ENCODE data around the gene PCNA. TPM values are rescaled to one million over a fixed set of nuclear protein-coding genes. Genes with fewer than 3 reads are reported as not detected.

PCNA gene
- total RNA-seq, 1 experiment from 2014 or later, result 185 TPM

DNA sequence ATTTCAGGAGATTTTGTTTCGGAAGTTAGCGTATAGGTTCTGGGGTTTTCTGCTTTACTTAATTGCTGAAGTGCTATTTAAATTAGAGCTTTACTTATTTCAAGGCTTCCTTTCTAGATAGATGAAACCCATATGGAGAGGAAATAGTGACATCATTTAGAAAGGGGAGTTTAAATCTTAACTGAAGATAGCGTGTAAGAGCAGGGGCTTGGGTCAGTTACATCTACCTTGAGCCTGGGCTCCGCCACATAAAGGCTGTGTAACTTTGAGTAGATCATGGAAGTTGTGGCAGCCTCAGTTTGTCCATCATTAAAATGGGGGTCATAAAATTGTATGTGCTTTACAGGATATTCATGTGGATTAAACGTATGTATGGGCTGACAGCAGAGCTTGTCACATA lies 11.7 kb upstream of the PCNA start:
- Histone ChIP-seq H3K4me1 (ENCODE audit: low read length) (peaks cover 27% of the 10 kb centered on the region), H3K79me2 (ENCODE audit: low read length) (peaks cover 84% of the 10 kb centered on the region), H4K20me1 (ENCODE audit: insufficient read depth, low read depth, low read length) (no peaks in the 10 kb centered on the region)

DNA sequence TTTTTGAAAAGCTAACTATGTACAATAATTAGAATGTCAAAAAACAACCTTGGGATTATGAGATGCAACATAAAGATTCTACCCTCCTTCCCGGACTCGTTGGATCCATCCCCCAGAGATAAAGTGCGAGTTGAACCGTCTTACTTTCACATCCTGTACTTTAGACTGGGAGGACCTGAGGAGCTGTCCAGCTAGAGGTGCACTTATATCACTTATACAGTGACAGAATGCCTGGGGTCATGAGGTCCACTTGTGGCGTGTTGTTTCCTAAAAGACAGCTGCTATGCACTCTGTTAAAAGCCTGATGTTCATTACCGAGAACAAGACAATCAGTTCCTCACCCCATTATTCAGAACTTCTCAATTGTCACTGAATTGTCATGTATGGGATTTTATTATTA lies 9.1 kb upstream of the PCNA start:
- H3K79me2 ChIP-seq (ENCODE audit: low read length), result peaks cover 62% of the 10 kb centered on the region

More for the DNA sequence above, 11.7 kb upstream of the PCNA start:
- Histone ChIP-seq H3K36me3 (ENCODE audit: insufficient read depth, low read length) (no peaks in the 10 kb centered on the region), H3K4me2 (ENCODE audit: low read depth, low read length, poor library complexity, severe bottlenecking) (no peak overlapping the region), H3K27me3 (ENCODE audit: low read length) (no peaks in the 10 kb centered on the region), H3K4me3 (ENCODE audit: low read length) (no peak overlapping the region), H3K9me2 (replicated peaks; ENCODE audit: insufficient read depth, low read length) (no peaks in the 10 kb centered on the region), H3K9me3 (ENCODE audit: low read length) (no peaks in the 10 kb centered on the region), H3K9ac (ENCODE audit: low read length) (no peak overlapping the region), H2AFZ (ENCODE audit: low read length) (no peak overlapping the region), H3K27ac (ENCODE audit: low read length) (no peak overlapping the region)
- DNase-seq, result no peak

DNA sequence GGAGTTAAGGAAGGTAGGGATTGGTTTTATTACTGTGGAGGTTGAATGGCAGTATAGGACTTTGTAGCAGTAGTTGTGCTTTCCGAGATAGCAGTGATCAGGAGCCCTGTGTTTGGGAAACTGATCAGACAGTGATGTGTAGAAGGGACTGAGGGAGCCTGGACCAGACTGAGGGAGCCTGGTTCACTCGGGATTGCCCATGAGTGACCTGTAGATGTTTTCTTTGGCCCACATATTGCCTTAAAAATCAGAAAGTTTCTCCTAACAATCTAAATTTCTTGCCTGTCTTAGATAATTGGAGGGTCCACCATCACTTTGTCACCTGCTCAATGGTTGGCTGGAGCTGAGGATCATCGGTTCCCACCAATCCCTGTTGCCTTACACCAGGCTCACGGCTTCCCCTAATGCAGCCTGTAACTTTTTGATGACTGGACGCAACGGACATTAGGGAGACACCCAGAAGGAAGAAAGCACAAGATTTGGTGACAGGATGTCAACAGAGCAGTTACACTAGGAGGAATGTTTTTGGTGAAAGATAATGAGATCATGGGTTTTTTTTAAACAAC lies 8.2 kb upstream of the PCNA start:
- peak overlapping the region; percentile 88 for H3K27ac ChIP-seq (ENCODE audit: low read length)
- H3K9me2 ChIP-seq (replicated peaks; ENCODE audit: insufficient read depth, low read length), result no peaks in the 10 kb centered on the region
- peak overlapping the region; percentile 88 for H3K9ac ChIP-seq (ENCODE audit: low read length)

More for the DNA sequence above, 9.1 kb upstream of the PCNA start:
- no peaks in the 10 kb centered on the region for H3K36me3 ChIP-seq (ENCODE audit: insufficient read depth, low read length)
- H4K20me1 ChIP-seq (ENCODE audit: insufficient read depth, low read depth, low read length), result no peaks in the 10 kb centered on the region
- no peaks in the 10 kb centered on the region for H3K9me3 ChIP-seq (ENCODE audit: low read length)
- H3K4me3 ChIP-seq (ENCODE audit: low read length), result peak overlapping the region; percentile 95; the same call in 1 of the 2 replicates
- DNase-seq, result no peak
- H3K27me3 ChIP-seq (ENCODE audit: low read length), result no peaks in the 10 kb centered on the region
- peaks cover 27% of the 10 kb centered on the region for H3K4me1 ChIP-seq (ENCODE audit: low read length)
- H3K27ac ChIP-seq (ENCODE audit: low read length), result no peak overlapping the region
- peak overlapping the region; percentile 98 for H3K4me2 ChIP-seq (ENCODE audit: low read depth, low read length, poor library complexity, severe bottlenecking)
- no peaks in the 10 kb centered on the region for H3K9me2 ChIP-seq (replicated peaks; ENCODE audit: insufficient read depth, low read length)
- peak overlapping the region; percentile 88 for H3K9ac ChIP-seq (ENCODE audit: low read length)
- H2AFZ ChIP-seq (ENCODE audit: low read length), result no peak overlapping the region

DNA sequence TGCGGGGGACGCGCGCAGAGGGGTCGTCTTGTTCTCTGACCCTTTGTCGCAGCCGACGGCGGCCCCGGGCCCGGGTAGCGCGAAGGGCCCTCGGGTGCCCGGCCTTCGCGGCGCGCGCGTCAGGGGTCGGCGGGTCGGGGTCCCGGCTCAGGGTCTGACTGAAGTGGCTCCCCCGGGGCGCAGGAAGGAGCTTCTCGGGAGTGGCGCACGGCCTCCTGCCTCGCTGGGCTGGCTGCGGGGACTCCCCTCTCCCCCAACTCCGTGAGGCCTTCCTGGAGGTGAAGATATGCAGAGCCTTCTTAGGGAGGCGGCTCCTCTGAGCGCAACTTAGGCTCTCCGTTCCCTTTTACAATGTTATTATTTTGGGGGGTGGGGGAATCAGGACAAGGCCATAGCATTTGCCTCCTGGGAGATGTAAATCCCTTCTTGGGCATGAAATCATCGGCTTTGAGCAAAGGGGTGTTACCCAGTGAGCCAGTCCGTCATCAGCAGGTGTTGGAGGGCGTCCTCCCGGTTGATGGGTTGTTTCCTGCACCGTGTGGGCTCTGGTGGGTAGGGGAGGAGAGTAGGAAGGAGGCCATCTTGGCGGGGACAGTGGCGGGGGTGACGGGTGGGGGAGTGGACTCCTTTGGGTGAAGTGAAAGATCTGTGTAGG lies 7.6 kb upstream of the PCNA start:
- Histone ChIP-seq H3K36me3 (ENCODE audit: insufficient read depth, low read length) (no peaks in the 10 kb centered on the region), H3K79me2 (ENCODE audit: low read length) (peaks cover 46% of the 10 kb centered on the region), H4K20me1 (ENCODE audit: insufficient read depth, low read depth, low read length) (no peaks in the 10 kb centered on the region), H3K9me3 (ENCODE audit: low read length) (no peaks in the 10 kb centered on the region), H3K4me1 (ENCODE audit: low read length) (peaks cover 27% of the 10 kb centered on the region), H2AFZ (ENCODE audit: low read length) (peak overlapping the region; percentile 94), H3K27ac (ENCODE audit: low read length) (peak overlapping the region; percentile 88), H3K9ac (ENCODE audit: low read length) (peak overlapping the region; percentile 88), H3K9me2 (replicated peaks; ENCODE audit: insufficient read depth, low read length) (no peaks in the 10 kb centered on the region), H3K4me2 (ENCODE audit: low read depth, low read length, poor library complexity, severe bottlenecking) (peak overlapping the region; percentile 98), H3K27me3 (ENCODE audit: low read length) (no peaks in the 10 kb centered on the region), H3K4me3 (ENCODE audit: low read length) (peak overlapping the region; percentile 95)
- DNase-seq, result peak; percentile 94

More for the DNA sequence above, 8.2 kb upstream of the PCNA start:
- H3K4me1 ChIP-seq (ENCODE audit: low read length), result peaks cover 27% of the 10 kb centered on the region
- no peaks in the 10 kb centered on the region for H3K36me3 ChIP-seq (ENCODE audit: insufficient read depth, low read length)
- peak overlapping the region; percentile 95 for H3K4me3 ChIP-seq (ENCODE audit: low read length)
- no peaks in the 10 kb centered on the region for H4K20me1 ChIP-seq (ENCODE audit: insufficient read depth, low read depth, low read length)
- no peaks in the 10 kb centered on the region for H3K27me3 ChIP-seq (ENCODE audit: low read length)
- peak overlapping the region; percentile 94; the same call in 1 of the 2 replicates for H2AFZ ChIP-seq (ENCODE audit: low read length)
- H3K9me3 ChIP-seq (ENCODE audit: low read length), result no peaks in the 10 kb centered on the region
- H3K4me2 ChIP-seq (ENCODE audit: low read depth, low read length, poor library complexity, severe bottlenecking), result peak overlapping the region; percentile 98
- H3K79me2 ChIP-seq (ENCODE audit: low read length), result peaks cover 52% of the 10 kb centered on the region
- DNase-seq, result no peak

DNA sequence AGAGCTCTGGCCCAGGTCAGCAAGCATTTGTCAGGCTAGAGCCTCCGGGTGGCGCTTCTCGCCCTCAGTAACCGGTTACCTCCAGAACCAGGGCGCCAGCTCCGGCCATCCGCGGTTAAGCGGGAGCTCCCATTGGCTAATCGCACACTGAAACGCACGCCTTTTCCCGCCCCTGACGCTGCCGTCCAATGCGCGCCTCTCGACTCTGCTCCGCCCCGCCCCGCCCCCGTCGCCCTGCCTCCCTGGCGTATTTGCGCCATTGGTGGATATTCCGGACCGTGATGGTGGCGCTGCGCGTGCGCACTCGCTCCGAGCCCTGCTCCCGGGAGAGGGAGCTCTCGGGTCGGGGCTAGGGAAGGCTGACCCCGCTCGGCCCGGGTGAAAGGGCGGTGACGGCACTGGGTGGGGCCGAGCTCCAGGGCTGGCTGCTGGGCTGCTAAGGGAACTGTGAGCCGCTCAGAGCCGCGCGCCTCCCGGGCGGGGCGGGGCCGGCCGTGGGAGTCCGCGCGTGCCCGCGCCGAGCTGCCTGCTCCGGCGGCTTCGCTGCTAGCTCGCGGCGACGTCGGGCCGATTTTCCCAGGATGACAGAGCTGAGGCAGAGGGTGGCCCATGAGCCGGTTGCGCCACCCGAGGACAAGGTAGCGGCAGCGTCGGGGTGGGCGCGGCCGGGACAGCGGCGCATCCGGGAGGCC lies 6.9 kb upstream of the PCNA start, which contains the start of gene CDS2:
CDS2 (plus strand) TSS at position 497 of the 692 bp plus-strand sequence; CDS start at position 582, 85 bp downstream.
- Histone ChIP-seq H3K36me3 (ENCODE audit: insufficient read depth, low read length) (no peaks in the 10 kb centered on the region), H3K4me3 (ENCODE audit: low read length) (peak within 1 kb of the TSS; percentile 95), H3K27me3 (ENCODE audit: low read length) (no peaks in the 10 kb centered on the region), H3K27ac (ENCODE audit: low read length) (peak within 1 kb of the TSS; percentile 88), H4K20me1 (ENCODE audit: insufficient read depth, low read depth, low read length) (no peaks in the 10 kb centered on the region), H3K9me2 (replicated peaks; ENCODE audit: insufficient read depth, low read length) (no peaks in the 10 kb centered on the region), H3K4me2 (ENCODE audit: low read depth, low read length, poor library complexity, severe bottlenecking) (peak within 1 kb of the TSS; percentile 98), H3K4me1 (ENCODE audit: low read length) (peaks cover 27% of the 10 kb centered on the region), H3K9ac (ENCODE audit: low read length) (peak within 1 kb of the TSS; percentile 88), H2AFZ (ENCODE audit: low read length) (peak within 1 kb of the TSS; percentile 94), H3K9me3 (ENCODE audit: low read length) (no peaks in the 10 kb centered on the region), H3K79me2 (ENCODE audit: low read length) (peaks cover 39% of the 10 kb centered on the region)
- DNase-seq, result peak; percentile 100

DNA sequence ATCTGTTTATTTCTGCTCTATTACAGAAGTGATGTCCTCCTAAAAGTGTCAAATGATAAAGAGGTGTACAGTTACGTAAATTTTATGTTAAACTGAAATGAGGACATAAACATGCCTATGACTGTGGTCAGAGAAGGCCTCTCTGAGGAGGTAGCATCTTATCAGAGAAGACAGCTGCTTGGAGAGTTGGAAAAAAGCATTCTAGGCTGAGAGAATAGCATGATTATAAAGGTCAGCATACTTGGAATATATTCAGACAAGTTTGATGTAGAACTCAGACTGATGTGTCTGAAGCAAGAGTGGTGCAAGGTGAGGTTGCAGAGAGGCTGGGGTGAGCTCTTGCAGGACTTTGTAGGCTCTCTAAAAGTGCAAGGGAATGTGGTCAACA lies 3.1 kb upstream of the PCNA start:
- H3K9ac ChIP-seq (ENCODE audit: low read length), result peak overlapping the region; percentile 3; the same call in 1 of the 2 replicates
- H4K20me1 ChIP-seq (ENCODE audit: insufficient read depth, low read depth, low read length), result peaks cover 10% of the 10 kb centered on the region; the same call in 1 of the 2 replicates
- no peaks in the 10 kb centered on the region for H3K9me2 ChIP-seq (replicated peaks; ENCODE audit: insufficient read depth, low read length)
- no peak overlapping the region for H3K27ac ChIP-seq (ENCODE audit: low read length)
- no peak overlapping the region for H3K4me3 ChIP-seq (ENCODE audit: low read length)
- H3K36me3 ChIP-seq (ENCODE audit: insufficient read depth, low read length), result peaks cover 12% of the 10 kb centered on the region
- H3K79me2 ChIP-seq (ENCODE audit: low read length), result peaks cover 22% of the 10 kb centered on the region
- no peaks in the 10 kb centered on the region for H3K27me3 ChIP-seq (ENCODE audit: low read length)
- no peaks in the 10 kb centered on the region for H3K9me3 ChIP-seq (ENCODE audit: low read length)
- DNase-seq, result no peak
- H3K4me2 ChIP-seq (ENCODE audit: low read depth, low read length, poor library complexity, severe bottlenecking), result no peak overlapping the region
- H2AFZ ChIP-seq (ENCODE audit: low read length), result no peak overlapping the region
- H3K4me1 ChIP-seq (ENCODE audit: low read length), result peaks cover 19% of the 10 kb centered on the region

DNA sequence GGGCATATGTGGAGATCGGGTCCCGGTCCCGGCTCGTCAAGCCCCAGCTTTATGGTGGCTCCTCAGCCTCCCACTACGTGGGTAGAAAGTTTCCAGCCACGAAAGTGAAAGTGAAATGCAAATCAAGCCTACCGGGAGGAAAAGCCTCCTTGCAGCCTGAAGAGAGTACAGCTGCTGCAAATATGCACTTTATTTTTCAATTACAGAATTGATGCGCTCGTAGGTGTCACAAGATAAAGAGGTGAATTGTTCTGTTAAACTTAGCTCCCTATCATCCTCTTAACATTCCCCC lies 373 bp upstream of the PCNA start:
- H3K36me3 ChIP-seq (ENCODE audit: insufficient read depth, low read length), result peaks cover 39% of the 10 kb centered on the region
- H3K9me3 ChIP-seq (ENCODE audit: low read length), result no peaks in the 10 kb centered on the region
- H3K9ac ChIP-seq (ENCODE audit: low read length), result peak overlapping the region; percentile 82
- peaks cover 38% of the 10 kb centered on the region for H3K4me1 ChIP-seq (ENCODE audit: low read length)
- peak overlapping the region; percentile 97 for H3K4me3 ChIP-seq (ENCODE audit: low read length)
- peak overlapping the region; percentile 69 for H3K27ac ChIP-seq (ENCODE audit: low read length)
- H3K79me2 ChIP-seq (ENCODE audit: low read length), result peaks cover 39% of the 10 kb centered on the region
- peak overlapping the region; percentile 67 for H2AFZ ChIP-seq (ENCODE audit: low read length)
- peaks cover 16% of the 10 kb centered on the region; the same call in 1 of the 2 replicates for H4K20me1 ChIP-seq (ENCODE audit: insufficient read depth, low read depth, low read length)
- no peaks in the 10 kb centered on the region for H3K27me3 ChIP-seq (ENCODE audit: low read length)
- no peak for DNase-seq
- H3K9me2 ChIP-seq (replicated peaks; ENCODE audit: insufficient read depth, low read length), result no peaks in the 10 kb centered on the region
- peak overlapping the region; percentile 72 for H3K4me2 ChIP-seq (ENCODE audit: low read depth, low read length, poor library complexity, severe bottlenecking)

DNA sequence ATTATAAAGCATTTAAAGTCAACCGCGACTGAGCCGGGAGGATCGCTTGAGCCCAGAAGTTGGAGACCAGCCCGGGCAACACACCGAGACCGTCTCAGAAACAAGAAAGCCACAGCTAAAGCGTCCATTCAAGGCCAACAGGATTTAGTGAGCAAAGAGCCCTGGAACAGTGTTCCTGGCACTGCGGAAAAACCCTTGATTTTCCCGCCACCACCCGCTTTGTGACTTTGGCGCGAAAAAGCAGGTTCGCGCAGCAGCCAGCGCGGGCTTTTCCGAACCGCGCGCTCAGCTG lies 669 bp downstream of the PCNA start:
- H4K20me1 ChIP-seq (ENCODE audit: insufficient read depth, low read depth, low read length), result peaks cover 16% of the 10 kb centered on the region; the same call in 1 of the 2 replicates
- peaks cover 39% of the 10 kb centered on the region for H3K79me2 ChIP-seq (ENCODE audit: low read length)
- DNase-seq, result no peak
- no peaks in the 10 kb centered on the region for H3K9me2 ChIP-seq (replicated peaks; ENCODE audit: insufficient read depth, low read length)
- no peaks in the 10 kb centered on the region for H3K27me3 ChIP-seq (ENCODE audit: low read length)
- peaks cover 47% of the 10 kb centered on the region for H3K36me3 ChIP-seq (ENCODE audit: insufficient read depth, low read length)
- H3K9me3 ChIP-seq (ENCODE audit: low read length), result no peaks in the 10 kb centered on the region
- no peak overlapping the region for H2AFZ ChIP-seq (ENCODE audit: low read length)
- H3K9ac ChIP-seq (ENCODE audit: low read length), result peak overlapping the region; percentile 88
- H3K4me1 ChIP-seq (ENCODE audit: low read length), result peaks cover 48% of the 10 kb centered on the region
- H3K27ac ChIP-seq (ENCODE audit: low read length), result peak overlapping the region; percentile 90
- H3K4me3 ChIP-seq (ENCODE audit: low read length), result peak overlapping the region; percentile 97
- H3K4me2 ChIP-seq (ENCODE audit: low read depth, low read length, poor library complexity, severe bottlenecking), result peak overlapping the region; percentile 72
